ENCODE measurements around the gene CSNK1A1.

GRCh38 chr5:149593370-149593769 is 42.1 kb upstream of the CSNK1A1 start:
- TF ChIP-seq RARB (CRISPR knock-in tag; IDR thresholded peaks at IDR 0.05) (no peak), ZNF565 (CRISPR knock-in tag; conservative IDR thresholded peaks at IDR 0.05; ENCODE audit: low read depth) (no peak), ESRRG (CRISPR knock-in tag; IDR thresholded peaks at IDR 0.05) (no peak), PATZ1 (CRISPR knock-in tag; IDR thresholded peaks at IDR 0.05; ENCODE audit: borderline replicate concordance) (no peak), GLIS3 (CRISPR knock-in tag; IDR thresholded peaks at IDR 0.05) (no peak), ZC3H10 (CRISPR knock-in tag; IDR thresholded peaks at IDR 0.05) (no peak)
